Skeletal muscle satellite cell (primary cell): ENCODE measurements around the gene SEC11C. TPM values are rescaled to one million over a fixed set of nuclear protein-coding genes. Genes with fewer than 3 reads are reported as not detected.

Experiments
- H3K27me3 ChIP-seq: 2 replicates; pipeline ENCODE4 v1.7.0; 2013; ENCODE audit warnings: low read length; ENCODE audit not compliant: control insufficient read depth, insufficient read depth
- H3K36me3 ChIP-seq: 2 replicates; pipeline ENCODE4 v1.7.0; 2013; ENCODE audit warnings: mild to moderate bottlenecking, control low read depth, low read length; ENCODE audit not compliant: insufficient read depth
- H3K4me1 ChIP-seq: 2 replicates; pipeline ENCODE4 v1.7.0; 2013; ENCODE audit warnings: low read length; ENCODE audit not compliant: control insufficient read depth, insufficient read depth
- H3K4me2 ChIP-seq: 2 replicates; pipeline ENCODE4 v1.7.0; 2013; ENCODE audit warnings: mild to moderate bottlenecking, low read length
- H3K4me3 ChIP-seq: 2 replicates; pipeline ENCODE4 v1.7.0; 2013; ENCODE audit warnings: low read length
- H3K9ac ChIP-seq: 2 replicates; pipeline ENCODE4 v1.7.0; 2013; ENCODE audit warnings: mild to moderate bottlenecking, low read depth, low read length, moderate library complexity
- H3K9me3 ChIP-seq: replicated peaks from 2 replicates; pipeline ENCODE4 v1.7.0; 2013; ENCODE audit warnings: mild to moderate bottlenecking, control low read depth, low read length
- total RNA-seq: library from RNA; depleted of rRNA; stranded (reverse); fragments of >200 nt; gene quantifications from 2 replicates; pipeline ENCODE4 v1.2.3, GENCODE V29; 2012; rRNA removed

SEC11C gene
- total RNA-seq: 21.0 and 25.1 TPM in 2 replicates

DNA sequence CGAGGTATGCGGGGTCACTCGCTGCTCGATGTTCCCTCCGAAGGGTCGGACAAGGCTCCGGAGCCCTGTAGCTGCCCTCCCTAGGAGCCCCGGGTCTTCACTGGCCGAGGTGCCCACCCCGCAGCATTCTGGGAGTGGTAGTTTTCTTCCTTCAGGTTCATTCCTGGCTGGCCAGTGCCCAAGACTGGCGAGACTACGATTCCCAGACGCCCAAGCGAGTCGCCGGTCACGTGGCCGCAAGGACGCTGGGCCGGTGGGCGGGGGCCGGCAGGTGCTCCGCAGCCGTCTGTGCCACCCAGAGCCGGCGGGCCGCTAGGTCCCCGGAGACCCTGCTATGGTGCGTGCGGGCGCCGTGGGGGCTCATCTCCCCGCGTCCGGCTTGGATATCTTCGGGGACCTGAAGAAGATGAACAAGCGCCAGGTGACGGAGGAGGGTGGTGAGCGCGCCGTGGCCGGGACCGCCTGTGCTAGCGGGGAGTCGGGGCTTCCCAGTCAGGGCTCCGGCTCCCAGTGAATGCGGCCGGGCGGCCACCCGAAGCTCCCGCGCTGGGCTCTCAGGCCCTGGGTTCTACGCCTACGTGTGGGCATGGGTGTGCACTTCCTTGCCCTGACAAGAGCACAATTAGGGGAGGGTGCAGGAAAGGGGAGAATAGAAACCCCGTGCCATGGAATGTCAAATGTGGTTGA is at the start of gene SEC11C:
Gene SEC11C, plus strand, starts transcription at position 270 of the 687 bp plus-strand sequence. Its CDS starts 65 bp downstream, at position 335.
- Histone ChIP-seq H3K27me3 (peaks cover 27% of the 10 kb centered on the region), H3K9ac (peak within 1 kb of the TSS; percentile 84), H3K9me3 (no peaks in the 10 kb centered on the region), H3K4me1 (peaks cover 12% of the 10 kb centered on the region), H3K4me3 (peak within 1 kb of the TSS; percentile 84), H3K36me3 (no peaks in the 10 kb centered on the region), H3K4me2 (peak within 1 kb of the TSS; percentile 98)

DNA sequence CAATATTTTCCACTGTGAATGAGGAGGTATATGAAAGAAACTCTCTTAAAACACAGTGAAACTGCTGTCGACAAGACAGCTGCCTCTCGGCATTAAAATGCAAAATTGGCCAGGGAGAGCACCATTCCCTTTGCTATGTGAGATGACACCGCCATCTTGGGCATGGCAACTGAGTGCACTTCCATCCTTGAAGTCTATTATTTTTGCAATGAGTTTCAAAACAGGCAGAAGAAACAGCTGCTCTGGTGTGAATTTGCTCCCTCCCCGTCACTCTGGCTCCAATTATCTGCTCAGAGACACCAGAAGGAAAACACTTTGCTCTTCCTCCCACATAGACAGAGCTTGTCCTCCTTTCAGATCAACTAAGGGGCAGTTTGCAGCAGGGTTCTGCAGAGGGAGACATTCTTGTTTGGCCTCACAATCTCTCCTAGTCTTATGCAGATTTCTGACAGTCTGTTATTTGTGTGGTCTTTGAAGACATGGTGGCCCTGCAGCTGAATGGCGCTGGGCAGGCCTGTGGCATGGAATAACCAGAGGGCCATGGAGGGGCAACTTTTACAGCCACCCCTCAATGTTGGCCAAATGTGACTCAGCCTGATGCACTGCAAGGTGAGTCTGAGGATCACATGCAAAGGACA is 48.6 kb upstream of the SEC11C start:
- no peak overlapping the region for H3K9ac ChIP-seq
- H3K4me1 ChIP-seq: no peaks in the 10 kb centered on the region
- H3K36me3 ChIP-seq: no peaks in the 10 kb centered on the region
- no peaks in the 10 kb centered on the region for H3K9me3 ChIP-seq
- no peak overlapping the region for H3K4me2 ChIP-seq
- peaks cover 70% of the 10 kb centered on the region for H3K27me3 ChIP-seq
- no peak overlapping the region for H3K4me3 ChIP-seq

DNA sequence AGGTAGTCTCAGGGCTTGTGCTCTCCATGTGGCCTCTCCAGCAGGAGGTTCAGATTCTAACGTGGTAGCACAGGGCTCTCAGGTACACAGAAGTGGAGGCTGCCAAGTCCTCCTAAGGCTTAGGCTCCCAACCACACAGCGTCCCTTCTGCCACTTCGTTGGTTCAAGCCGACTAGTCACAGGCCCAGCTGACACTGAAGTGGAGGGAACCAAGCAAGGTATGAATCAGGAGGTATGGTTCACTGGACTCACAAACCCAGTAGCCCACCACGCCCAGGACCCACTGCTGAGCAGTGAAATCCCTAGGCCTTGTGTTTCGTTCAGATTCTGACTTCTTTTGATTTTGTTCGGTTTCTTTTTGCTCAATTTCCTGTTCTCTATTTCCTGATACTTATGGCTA is 46.0 kb upstream of the SEC11C start:
- no peak overlapping the region for H3K4me2 ChIP-seq
- no peak overlapping the region for H3K4me3 ChIP-seq
- H3K9ac ChIP-seq: no peak overlapping the region
- H3K36me3 ChIP-seq: no peaks in the 10 kb centered on the region
- no peaks in the 10 kb centered on the region for H3K9me3 ChIP-seq
- H3K27me3 ChIP-seq: peaks cover 60% of the 10 kb centered on the region
- H3K4me1 ChIP-seq: no peaks in the 10 kb centered on the region

DNA sequence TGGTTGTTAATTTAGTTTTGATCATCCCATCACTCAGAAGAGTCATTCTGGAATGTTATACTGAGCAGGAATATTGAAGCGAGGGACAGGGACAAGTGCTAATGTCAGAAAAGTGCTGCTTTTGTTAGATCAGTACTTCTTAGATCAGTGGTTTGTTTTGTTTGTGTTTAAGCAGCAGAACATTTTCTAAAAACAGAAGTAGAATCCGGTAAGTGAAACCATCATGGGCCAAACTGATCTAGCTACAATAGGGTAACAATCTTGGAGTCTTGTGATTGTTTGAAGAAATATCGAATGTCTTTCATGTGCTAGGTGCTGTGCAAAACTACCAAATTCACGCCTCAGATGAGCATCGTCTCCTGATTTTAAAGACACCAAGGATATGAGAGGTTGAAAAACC is 45.1 kb upstream of the SEC11C start:
- Histone ChIP-seq H3K9ac (no peak overlapping the region), H3K4me2 (no peak overlapping the region), H3K4me3 (no peak overlapping the region), H3K4me1 (no peaks in the 10 kb centered on the region), H3K36me3 (no peaks in the 10 kb centered on the region), H3K27me3 (peaks cover 66% of the 10 kb centered on the region), H3K9me3 (no peaks in the 10 kb centered on the region)

DNA sequence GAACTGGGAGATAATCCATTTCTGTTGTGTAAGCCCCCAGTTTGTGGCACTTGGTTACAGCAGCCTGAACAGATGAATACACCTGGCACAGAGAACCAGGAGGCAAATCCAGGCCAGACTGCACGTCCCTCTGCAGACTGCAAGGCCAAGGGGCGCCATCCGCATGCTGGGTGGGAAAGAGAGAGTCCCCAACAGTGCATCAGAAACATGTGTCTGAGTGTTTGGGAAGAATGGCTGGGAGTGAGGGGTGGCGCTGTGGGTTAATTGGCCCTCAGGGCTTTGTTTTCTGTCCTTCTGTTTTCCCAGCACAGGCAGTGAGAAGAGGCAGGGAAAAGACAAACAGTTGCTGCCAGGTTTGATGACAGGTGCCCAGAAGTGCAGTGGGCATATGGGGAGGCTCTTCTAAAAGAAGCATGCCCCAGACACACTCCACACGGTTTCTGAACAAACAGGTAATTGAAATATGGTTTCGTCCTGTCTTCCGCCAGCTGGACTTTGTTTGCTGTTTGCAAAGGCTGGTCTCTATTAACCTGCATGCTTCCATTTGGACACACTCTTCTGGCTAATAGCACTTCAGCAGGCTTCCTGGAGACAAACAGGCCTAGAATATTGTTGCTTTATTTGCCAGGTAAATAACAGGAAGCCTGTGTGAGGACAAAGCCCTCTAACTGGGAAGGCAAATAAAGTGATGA is 43.4 kb upstream of the SEC11C start:
- no peak overlapping the region for H3K4me3 ChIP-seq
- H3K9ac ChIP-seq: no peak overlapping the region
- H3K36me3 ChIP-seq: no peaks in the 10 kb centered on the region
- peaks cover 72% of the 10 kb centered on the region for H3K27me3 ChIP-seq
- H3K4me1 ChIP-seq: no peaks in the 10 kb centered on the region
- H3K4me2 ChIP-seq: no peak overlapping the region
- H3K9me3 ChIP-seq: no peaks in the 10 kb centered on the region

DNA sequence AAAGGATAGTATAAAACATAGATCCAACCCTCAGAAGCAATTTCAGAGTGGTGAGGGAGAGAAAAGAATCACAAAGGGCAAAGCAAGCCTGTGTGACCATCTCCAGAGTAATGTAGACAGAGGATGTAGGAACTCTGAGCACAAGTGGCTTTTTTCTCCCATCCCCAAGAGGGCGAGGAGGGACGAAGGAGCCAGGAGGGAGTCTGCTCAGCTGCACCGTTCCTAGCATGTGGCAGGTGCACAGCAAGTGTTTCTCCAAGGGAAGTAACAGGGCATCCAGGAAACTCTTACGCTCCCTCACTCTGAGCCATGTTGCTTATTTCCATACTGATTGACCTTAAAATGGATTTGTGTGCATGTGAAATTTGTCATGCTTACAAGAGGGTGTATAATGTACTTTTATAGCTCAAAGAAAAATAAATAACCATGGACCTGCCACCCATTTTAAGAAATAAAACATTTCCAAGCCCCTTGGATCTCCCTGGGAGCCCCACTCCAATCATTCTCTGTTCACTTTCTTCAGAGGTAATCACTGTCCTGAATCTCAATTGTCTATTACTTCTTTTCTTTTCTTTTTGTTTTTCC is 37.8 kb upstream of the SEC11C start:
- no peaks in the 10 kb centered on the region for H3K4me1 ChIP-seq
- H3K4me3 ChIP-seq: no peak overlapping the region
- H3K27me3 ChIP-seq: peaks cover 61% of the 10 kb centered on the region
- H3K9me3 ChIP-seq: no peaks in the 10 kb centered on the region
- H3K4me2 ChIP-seq: no peak overlapping the region
- H3K36me3 ChIP-seq: no peaks in the 10 kb centered on the region
- H3K9ac ChIP-seq: no peak overlapping the region

GRCh38 chr18:59109375-59109774 is 30.3 kb upstream of the SEC11C start:
- Histone ChIP-seq H3K36me3 (no peaks in the 10 kb centered on the region), H3K27me3 (peaks cover 85% of the 10 kb centered on the region), H3K9me3 (no peaks in the 10 kb centered on the region), H3K4me1 (no peaks in the 10 kb centered on the region), H3K9ac (no peak overlapping the region), H3K4me2 (no peak overlapping the region), H3K4me3 (no peak overlapping the region)

GRCh38 chr18:59114160-59114559 is 25.5 kb upstream of the SEC11C start:
- Histone ChIP-seq H3K36me3 (no peaks in the 10 kb centered on the region), H3K27me3 (peaks cover 51% of the 10 kb centered on the region), H3K9ac (no peak overlapping the region), H3K4me1 (no peaks in the 10 kb centered on the region), H3K9me3 (no peaks in the 10 kb centered on the region), H3K4me3 (no peak overlapping the region), H3K4me2 (no peak overlapping the region)

DNA sequence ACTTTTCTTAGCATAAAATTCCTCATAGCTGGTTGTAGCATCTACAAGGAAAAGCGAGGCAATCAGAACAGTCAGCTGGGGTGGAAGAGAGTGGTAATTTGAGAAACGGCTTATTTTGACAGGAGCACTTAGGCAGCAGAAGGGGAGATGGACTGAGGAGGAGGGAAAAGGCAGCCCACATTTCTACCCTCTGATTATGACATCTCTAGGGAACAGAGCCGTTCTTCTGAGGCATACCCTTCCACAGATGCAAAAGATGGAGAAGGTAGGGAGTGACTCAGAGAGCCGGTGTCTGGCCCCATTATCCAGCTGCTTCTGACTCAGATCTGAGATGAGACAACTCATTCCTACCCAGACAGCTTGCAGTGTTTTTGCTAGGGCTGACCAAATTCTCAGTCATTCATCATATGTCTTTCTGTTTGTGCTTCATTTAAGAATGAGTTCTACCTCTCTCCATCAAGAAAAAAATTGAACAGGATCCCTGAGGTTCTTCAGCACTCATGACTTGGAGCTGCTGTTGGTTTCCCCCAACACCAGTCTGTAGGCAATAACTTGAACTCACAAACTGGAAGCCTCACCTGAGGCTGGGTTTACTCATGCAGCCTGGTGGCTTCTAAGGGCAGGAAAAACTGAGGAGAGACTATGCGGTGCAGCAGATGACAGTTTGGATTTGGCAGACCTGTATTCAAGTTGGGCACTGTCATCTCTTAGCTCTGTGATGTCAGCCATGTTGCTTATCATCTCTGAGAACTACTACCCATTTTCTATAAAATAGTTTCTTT is 15.9 kb upstream of the SEC11C start:
- peaks cover 7% of the 10 kb centered on the region for H3K4me1 ChIP-seq
- H3K36me3 ChIP-seq: no peaks in the 10 kb centered on the region
- H3K27me3 ChIP-seq: peaks cover 37% of the 10 kb centered on the region
- no peak overlapping the region for H3K4me3 ChIP-seq
- no peaks in the 10 kb centered on the region for H3K9me3 ChIP-seq
- H3K9ac ChIP-seq: no peak overlapping the region
- peak overlapping the region; percentile 12 for H3K4me2 ChIP-seq

GRCh38 chr18:59124370-59124704 is 15.3 kb upstream of the SEC11C start:
- Histone ChIP-seq H3K9ac (no peak overlapping the region), H3K4me1 (peaks cover 7% of the 10 kb centered on the region), H3K27me3 (peaks cover 40% of the 10 kb centered on the region)

GRCh38 chr18:59127047-59127446 is 12.6 kb upstream of the SEC11C start:
- H3K27me3 ChIP-seq: peaks cover 51% of the 10 kb centered on the region
- no peak overlapping the region for H3K9ac ChIP-seq
- H3K4me3 ChIP-seq: no peak overlapping the region
- H3K4me2 ChIP-seq: no peak overlapping the region
- H3K4me1 ChIP-seq: peaks cover 7% of the 10 kb centered on the region
- no peaks in the 10 kb centered on the region for H3K36me3 ChIP-seq
- no peaks in the 10 kb centered on the region for H3K9me3 ChIP-seq

More at GRCh38 chr18:59124370-59124704, 15.3 kb upstream of the SEC11C start:
- Histone ChIP-seq H3K9me3 (no peaks in the 10 kb centered on the region), H3K36me3 (no peaks in the 10 kb centered on the region), H3K4me2 (no peak overlapping the region), H3K4me3 (no peak overlapping the region)
